ENCODE data around the gene C1orf53. TPM values are rescaled to one million over a fixed set of nuclear protein-coding genes. Genes with fewer than 3 reads are reported as not detected.

Gene C1orf53
- total and polyA plus RNA-seq, 12 donors = 8.9 to 63.8 (median 15.4) TPM

- no peaks in the 10 kb centered on the region for H3K4me1 ChIP-seq (replicated peaks in 1 of 2)
- H3K9me3 ChIP-seq (replicated peaks in 1 of 3) = no peaks in the 10 kb centered on the region
- no peak overlapping the region for H3K27ac ChIP-seq
- no peak overlapping the region for H3K4me3 ChIP-seq
- 51 to 65% (median 60%) methylated on average over 4 of the region's 4 CpGs for WGBS, 4 donors
- DNase-seq = no peak
- H3K27me3 ChIP-seq = no peaks in the 10 kb centered on the region
- H3K36me3 ChIP-seq (replicated peaks in 1 of 2) = no peaks in the 10 kb centered on the region
- intact Hi-C loops (cut with DNase I) = no loop called here
- TF ChIP-seq CTCF (IDR thresholded peaks at IDR 0.05) (no peak), POLR2A (IDR thresholded peaks at IDR 0.05) (no peak)
Measured at GRCh38 chr1:197954718-197955418, 52.4 kb downstream of the C1orf53 start.

GRCh38 chr1:197955486-197956394 is 53.3 kb downstream of the C1orf53 start:
- 43 to 48% (median 46%) methylated on average over 4 of the region's 4 CpGs for WGBS, 4 donors
- no peaks in the 10 kb centered on the region for H3K27me3 ChIP-seq
- no peak for DNase-seq
- H3K4me1 ChIP-seq (replicated peaks in 1 of 2) = no peaks in the 10 kb centered on the region
- TF ChIP-seq CTCF (IDR thresholded peaks at IDR 0.05) (no peak), POLR2A (IDR thresholded peaks at IDR 0.05) (no peak)
- intact Hi-C loops (cut with DNase I) = no loop called here
- no peaks in the 10 kb centered on the region for H3K36me3 ChIP-seq (replicated peaks in 1 of 2)
- no peaks in the 10 kb centered on the region for H3K9me3 ChIP-seq (replicated peaks in 1 of 3)
- H3K27ac ChIP-seq = no peak overlapping the region
- H3K4me3 ChIP-seq = no peak overlapping the region

Other genes starting within 250 kb of the C1orf53 start
- gene DENND1B, start 127.2 kb upstream of the C1orf53 start, total RNA-seq = 10 to 100 TPM in 2 of 9 donors, 1 to 10 TPM in 7; 3.7 to 14.3 (median 8.3) TPM
- gene DENND1B, start 127.2 kb upstream of the C1orf53 start, polyA plus RNA-seq = 1 to 10 TPM; 1.7 to 4.1 (median 4.1) TPM
- under 1 TPM in 4 of 9 donors, not detected in 5; under 0.01 to 0.14 (median 0.07) TPM for gene LHX9, start 14.7 kb downstream of the C1orf53 start, total RNA-seq
- under 1 TPM; 0.03 to 0.16 (median 0.13) TPM for gene LHX9, start 14.7 kb downstream of the C1orf53 start, polyA plus RNA-seq

Measured in adrenal gland (tissue), 12 donors.